Endothelial cell of umbilical vein (primary cell): ENCODE data around the gene KIAA0930. TPM values are rescaled to one million over a fixed set of nuclear protein-coding genes. Genes with fewer than 3 reads are reported as not detected.

ENCODE experiments used
- BruUV-seq: library from RNA; stranded (reverse); fragments of 400-500 nt; replicated peaks from 2 replicates; lab custom pipeline; 2021; lab: Mats Ljungman, UMichigan
- CTCF ChIA-PET: fragments of 300-600, 350-600 bp; sonication (Branson Sonifier 250); formaldehyde crosslinking; loops from one replicate; lab custom pipeline; 2021; ENCODE audit warnings: antibody characterized with exemption, inconsistent platforms; lab: Charles Lee
- POLR2A ChIA-PET: fragments of 300-600, 350-600 bp; sonication (Branson Sonifier 250); formaldehyde crosslinking; loops from one replicate; lab custom pipeline; 2021; ENCODE audit warnings: antibody characterized with exemption, inconsistent platforms; lab: Charles Lee
- DNase-seq: peaks from one replicate; pipeline ENCODE4 v3.0.0-alpha.2; 2011; ENCODE audit warnings: low read depth, low spot score
- FAIRE-seq: peaks from 2 replicates; lab custom pipeline; 2011; peaks lifted over from hg19 to GRCh38; lab: Jason Lieb, UNC
- H2AFZ ChIP-seq: 2 replicates; pipeline ENCODE4 v1.6.0; 2012; ENCODE audit warnings: low read depth, low read length, control low read depth, inconsistent platforms
- H3K27ac ChIP-seq: 2 replicates; pipeline ENCODE4 v1.5.1; 2011; ENCODE audit warnings: low read depth, mild to moderate bottlenecking, control low read depth, low read length, moderate library complexity; ENCODE audit not compliant: insufficient read depth
- H3K27me3 ChIP-seq, 2 experiments: 2 replicates each; pipeline versions ENCODE4 v1.6.0 to v1.6.1; 2011; ENCODE audit warnings: low read length in 2 of 2, mixed read lengths in 1 of 2; ENCODE audit not compliant: control insufficient read depth in 2 of 2, insufficient read depth in 2 of 2
- H3K36me3 ChIP-seq, 2 experiments: 2 replicates in 1 of 2; 3 replicates in 1 of 2; pipeline ENCODE4 v1.5.1; 2011; ENCODE audit warnings: low read length in 2 of 2, mild to moderate bottlenecking in 1 of 2, moderate library complexity in 1 of 2; ENCODE audit not compliant: control insufficient read depth in 2 of 2, insufficient read depth in 2 of 2; ENCODE audit errors: extremely low read depth in 1 of 2
- H3K4me1 ChIP-seq: 3 replicates; pipeline ENCODE4 v1.5.1; 2011; ENCODE audit warnings: mild to moderate bottlenecking, low read length; ENCODE audit not compliant: control insufficient read depth, insufficient read depth; ENCODE audit errors: extremely low read depth
- H3K4me2 ChIP-seq: 2 replicates; pipeline ENCODE4 v1.6.1; 2011; ENCODE audit warnings: low read length, control low read depth, mixed read lengths; ENCODE audit not compliant: insufficient read depth
- H3K4me3 ChIP-seq, 3 experiments: fragments of 200-600 bp in 1 of 3; sonication (generic), shearing (Covaris generic) in 1 of 3; replicated peaks in 1 of 3; 2 replicates each; pipeline ENCODE4 v1.5.1; 2011 to 2016; ENCODE audit warnings: control low read depth in 3 of 3, low read length in 3 of 3, mild to moderate bottlenecking in 2 of 3, inconsistent platforms in 1 of 3, low read depth in 1 of 3, moderate library complexity in 1 of 3; ENCODE audit not compliant: insufficient read depth in 1 of 3
- H3K79me2 ChIP-seq: 2 replicates; pipeline ENCODE4 v1.6.0; 2012; ENCODE audit warnings: low read length, inconsistent platforms; ENCODE audit not compliant: control insufficient read depth, insufficient read depth
- H3K9ac ChIP-seq: replicated peaks from 2 replicates; pipeline ENCODE3; 2011; ENCODE audit warnings: low read length, control low read depth; ENCODE audit not compliant: insufficient read depth; ENCODE audit errors: extremely low read depth
- H3K9me1 ChIP-seq: replicated peaks from 3 replicates; pipeline ENCODE4 v1.6.0; 2011; ENCODE audit warnings: mild to moderate bottlenecking, low read length; ENCODE audit not compliant: control insufficient read depth, insufficient read depth; ENCODE audit errors: extremely low read depth
- H3K9me3 ChIP-seq: replicated peaks from 2 replicates; pipeline ENCODE4 v1.5.1; 2012; ENCODE audit warnings: low read length, inconsistent platforms; ENCODE audit not compliant: control insufficient read depth, insufficient read depth
- H4K20me1 ChIP-seq: replicated peaks from 2 replicates; pipeline ENCODE3; 2011; ENCODE audit warnings: mild to moderate bottlenecking, low read length; ENCODE audit not compliant: control insufficient read depth, insufficient read depth; ENCODE audit errors: extremely low read depth
- CTCF ChIP-seq, 2 donors: IDR thresholded peaks; 1 replicate in 1 of 2; 2 replicates in 1 of 2; pipeline ENCODE4 v1.5.1; 2011; ENCODE audit warnings: low read length in 2 of 2, mild to moderate bottlenecking in 2 of 2, moderate library complexity in 2 of 2, control low read depth in 1 of 2, inconsistent platforms in 1 of 2, low read depth in 1 of 2; ENCODE audit not compliant: insufficient read depth in 1 of 2; ENCODE audit errors: extremely low read depth in 1 of 2
- EZH2 ChIP-seq: IDR thresholded peaks from 2 replicates; pipeline ENCODE4 v1.6.1; 2012; ENCODE audit warnings: borderline replicate concordance, low read depth, mild to moderate bottlenecking, moderate library complexity, low read length, inconsistent platforms; ENCODE audit not compliant: severe bottlenecking
- FOS ChIP-seq: IDR thresholded peaks from 2 replicates; pipeline ENCODE4 v1.6.1; 2011; ENCODE audit warnings: mild to moderate bottlenecking, low read length, moderate library complexity, borderline replicate concordance; ENCODE audit not compliant: insufficient read depth
- MAX ChIP-seq: IDR thresholded peaks from 2 replicates; pipeline ENCODE4 v1.6.1; 2011; ENCODE audit not compliant: insufficient read depth, insufficient read length
- POLR2A ChIP-seq: IDR thresholded peaks from 2 replicates; pipeline ENCODE4 v1.6.1; 2012; ENCODE audit warnings: low read depth, mild to moderate bottlenecking, control low read depth, low read length
- POLR2AphosphoS5 ChIP-seq: IDR thresholded peaks from 2 replicates; pipeline ENCODE4 v1.6.1; 2012; ENCODE audit warnings: low read depth, mild to moderate bottlenecking, control low read depth, low read length, moderate library complexity; ENCODE audit not compliant: insufficient read depth
- dilution Hi-C: fragments of 300-500 bp; cut with MboI; formaldehyde crosslinking; loops from one replicate; pipeline ENCODE4 v1.15.0; 2019; ENCODE audit warnings: low sequenced_read_pairs; ENCODE audit not compliant: extremely low pct_ligation_motif_present
- intact Hi-C: fragments of 100-400 bp; cut with micrococcal nuclease; formaldehyde crosslinking; loops from one replicate; pipeline ENCODE4 v1.10.0; 2022
- polyA plus RNA-seq, 4 experiments: library from polyadenylated mRNA; depleted of rRNA in 3 of 4; stranded (reverse) in 3 of 4; unstranded in 1 of 4; fragments of >200 nt; gene quantifications; 2 replicates each; pipeline versions ENCODE4 v1.2.1 to v1.2.3, GENCODE V29; 2011 to 2012; ENCODE audit warnings: missing spikeins in 1 of 4
- total RNA-seq: library from RNA; stranded (reverse); gene quantifications from 2 replicates; pipeline ENCODE4 v1.2.3, GENCODE V29; 2021

Gene KIAA0930
- total and polyA plus RNA-seq, 2 donors (not counting 3 experiments of a cell fraction or from before 2014, with no cell fraction given), result 37.9 to 53.6 TPM

- intact Hi-C loops, result no loop called here
- Histone ChIP-seq H3K27ac (no peak overlapping the region), H3K4me1 (peaks cover 13% of the 10 kb centered on the region), H3K9me3 (no peaks in the 10 kb centered on the region), H3K9me1 (no peaks in the 10 kb centered on the region), H4K20me1 (no peaks in the 10 kb centered on the region), H3K9ac (no peak overlapping the region), H2AFZ (no peak overlapping the region), H3K79me2 (no peaks in the 10 kb centered on the region), H3K4me2 (no peak overlapping the region), H3K27me3 (peaks cover 10 to 23% of the 10 kb centered on the region in 2 experiments), H3K4me3 (no peak overlapping the region), H3K36me3 (no peaks in the 10 kb centered on the region)
- no peak for DNase-seq
- no peak for FAIRE-seq
- dilution Hi-C loops, result no loop called here
- CTCF ChIA-PET, result no interaction called here
- TF ChIP-seq MAX, result no peak
- no peak for TF ChIP-seq FOS
- TF ChIP-seq CTCF (IDR thresholded peaks at IDR 0.05; ENCODE audit: extremely low read depth in 1 of 2, insufficient read depth in 1 of 2, low read depth in 1 of 2, low read length in 2 of 2), result no peak
- no peak for TF ChIP-seq POLR2AphosphoS5
- TF ChIP-seq EZH2, result no peak
- TF ChIP-seq POLR2A, result no peak
- BruUV-seq, result no TSS peak
- POLR2A ChIA-PET, result interaction anchor here (0.6 kb wide), 1 partner anchor 509 kb away, joined by 4 read pairs; no protein-coding TSS in a partner anchor
Measured at GRCh38 chr22:45281010-45281409, 40.3 kb upstream of the KIAA0930 start.
